Measurements from ENCODE around the gene ISCU. TPM values are rescaled to one million over a fixed set of nuclear protein-coding genes. Genes with fewer than 3 reads are reported as not detected.

ISCU gene
- total RNA-seq, 1 donor from 2014 or later: 48.4 TPM

DNA sequence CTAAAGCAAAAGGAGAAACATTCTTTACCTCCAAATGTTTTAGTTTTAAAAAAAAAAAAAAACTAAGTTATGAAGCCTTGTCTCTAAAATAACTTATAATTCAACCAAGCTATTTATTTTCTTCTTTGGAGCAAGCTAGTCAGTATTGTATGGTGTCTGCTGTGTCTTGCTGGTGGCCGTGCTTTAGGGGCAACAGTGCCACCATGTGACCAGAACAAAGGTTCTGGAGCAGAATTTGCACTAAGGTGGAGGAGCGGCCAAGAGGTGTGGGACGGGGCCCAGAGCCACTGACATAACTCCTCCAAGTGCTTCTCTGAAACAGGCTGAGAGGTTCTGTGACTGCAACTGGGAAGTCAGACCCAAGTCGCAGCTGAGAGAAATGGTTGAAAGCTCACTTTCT lies 42.8 kb upstream of the ISCU start:
- Mint-ChIP-seq H3K27me3 (ENCODE audit: unreplicated experiment) (peaks cover 3% of the 10 kb centered on the region), H3K4me1 (ENCODE audit: low read depth, unreplicated experiment) (no peaks in the 10 kb centered on the region), H3K36me3 (ENCODE audit: unreplicated experiment) (no peaks in the 10 kb centered on the region), H3K4me3 (ENCODE audit: unreplicated experiment) (no peak overlapping the region), H3K9me3 (ENCODE audit: unreplicated experiment) (peaks cover 3% of the 10 kb centered on the region), H3K27ac (ENCODE audit: unreplicated experiment) (no peak overlapping the region)
- no peak for DNase-seq
- TF ChIP-seq, protein P1, sequence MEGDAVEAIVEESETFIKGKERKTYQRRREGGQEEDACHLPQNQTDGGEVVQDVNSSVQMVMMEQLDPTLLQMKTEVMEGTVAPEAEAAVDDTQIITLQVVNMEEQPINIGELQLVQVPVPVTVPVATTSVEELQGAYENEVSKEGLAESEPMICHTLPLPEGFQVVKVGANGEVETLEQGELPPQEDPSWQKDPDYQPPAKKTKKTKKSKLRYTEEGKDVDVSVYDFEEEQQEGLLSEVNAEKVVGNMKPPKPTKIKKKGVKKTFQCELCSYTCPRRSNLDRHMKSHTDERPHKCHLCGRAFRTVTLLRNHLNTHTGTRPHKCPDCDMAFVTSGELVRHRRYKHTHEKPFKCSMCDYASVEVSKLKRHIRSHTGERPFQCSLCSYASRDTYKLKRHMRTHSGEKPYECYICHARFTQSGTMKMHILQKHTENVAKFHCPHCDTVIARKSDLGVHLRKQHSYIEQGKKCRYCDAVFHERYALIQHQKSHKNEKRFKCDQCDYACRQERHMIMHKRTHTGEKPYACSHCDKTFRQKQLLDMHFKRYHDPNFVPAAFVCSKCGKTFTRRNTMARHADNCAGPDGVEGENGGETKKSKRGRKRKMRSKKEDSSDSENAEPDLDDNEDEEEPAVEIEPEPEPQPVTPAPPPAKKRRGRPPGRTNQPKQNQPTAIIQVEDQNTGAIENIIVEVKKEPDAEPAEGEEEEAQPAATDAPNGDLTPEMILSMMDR (IDR thresholded peaks at IDR 0.05; ENCODE audit: partially characterized antibody, unreplicated experiment): no peak

DNA sequence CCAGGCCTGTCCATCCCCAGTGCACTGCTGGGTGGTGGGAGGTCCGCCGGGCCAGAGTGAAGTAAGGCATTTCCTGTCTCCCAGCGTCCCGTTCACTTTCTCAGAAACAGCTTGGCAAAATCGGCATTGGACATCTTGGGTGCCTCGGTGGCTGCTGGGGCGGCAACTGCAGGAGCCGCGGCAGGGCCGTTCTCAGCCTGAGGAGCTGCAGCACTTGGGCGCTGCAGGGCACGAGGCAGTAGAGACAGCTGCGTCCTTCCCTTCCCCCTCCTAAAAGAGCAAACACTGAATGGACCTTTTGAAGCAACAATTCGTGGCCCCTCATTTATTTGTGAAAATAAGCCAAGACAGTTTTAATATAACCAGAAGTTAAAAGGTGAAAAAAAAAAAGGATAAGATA lies 39.0 kb upstream of the ISCU start:
- no peak for DNase-seq
- H3K27ac Mint-ChIP-seq (ENCODE audit: unreplicated experiment): no peak overlapping the region
- H3K36me3 Mint-ChIP-seq (ENCODE audit: unreplicated experiment): peaks cover 4% of the 10 kb centered on the region
- H3K4me1 Mint-ChIP-seq (ENCODE audit: low read depth, unreplicated experiment): peaks cover 3% of the 10 kb centered on the region
- no peak overlapping the region for H3K4me3 Mint-ChIP-seq (ENCODE audit: unreplicated experiment)
- peaks cover 2% of the 10 kb centered on the region for H3K9me3 Mint-ChIP-seq (ENCODE audit: unreplicated experiment)
- TF ChIP-seq, protein P1 (IDR thresholded peaks at IDR 0.05; ENCODE audit: partially characterized antibody, unreplicated experiment): no peak
- H3K27me3 Mint-ChIP-seq (ENCODE audit: unreplicated experiment): no peaks in the 10 kb centered on the region

DNA sequence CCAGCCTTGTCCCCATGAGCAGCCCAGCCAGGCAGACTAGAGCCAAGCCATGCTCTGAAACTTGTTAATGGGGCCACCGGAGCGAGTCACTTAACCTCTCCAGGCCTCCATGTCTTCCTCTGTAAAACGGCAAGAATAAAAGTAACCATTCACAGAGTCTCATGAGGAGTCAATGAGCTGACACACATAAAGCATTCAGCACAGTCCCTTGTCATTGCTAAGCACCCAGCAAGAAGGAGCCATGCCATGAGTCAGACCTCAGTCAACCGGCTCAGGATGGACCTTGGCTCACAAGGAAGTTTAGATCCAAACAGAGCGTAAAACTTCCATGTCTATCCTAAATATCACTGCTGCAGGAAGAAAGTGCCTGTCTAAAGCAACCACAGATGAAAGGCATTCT lies 36.7 kb upstream of the ISCU start:
- Mint-ChIP-seq H3K27me3 (ENCODE audit: unreplicated experiment) (no peaks in the 10 kb centered on the region), H3K9me3 (ENCODE audit: unreplicated experiment) (peaks cover 2% of the 10 kb centered on the region), H3K4me3 (ENCODE audit: unreplicated experiment) (no peak overlapping the region), H3K27ac (ENCODE audit: unreplicated experiment) (no peak overlapping the region), H3K4me1 (ENCODE audit: low read depth, unreplicated experiment) (peaks cover 3% of the 10 kb centered on the region), H3K36me3 (ENCODE audit: unreplicated experiment) (peaks cover 4% of the 10 kb centered on the region)
- DNase-seq: no peak
- TF ChIP-seq, protein P1 (IDR thresholded peaks at IDR 0.05; ENCODE audit: partially characterized antibody, unreplicated experiment): no peak

DNA sequence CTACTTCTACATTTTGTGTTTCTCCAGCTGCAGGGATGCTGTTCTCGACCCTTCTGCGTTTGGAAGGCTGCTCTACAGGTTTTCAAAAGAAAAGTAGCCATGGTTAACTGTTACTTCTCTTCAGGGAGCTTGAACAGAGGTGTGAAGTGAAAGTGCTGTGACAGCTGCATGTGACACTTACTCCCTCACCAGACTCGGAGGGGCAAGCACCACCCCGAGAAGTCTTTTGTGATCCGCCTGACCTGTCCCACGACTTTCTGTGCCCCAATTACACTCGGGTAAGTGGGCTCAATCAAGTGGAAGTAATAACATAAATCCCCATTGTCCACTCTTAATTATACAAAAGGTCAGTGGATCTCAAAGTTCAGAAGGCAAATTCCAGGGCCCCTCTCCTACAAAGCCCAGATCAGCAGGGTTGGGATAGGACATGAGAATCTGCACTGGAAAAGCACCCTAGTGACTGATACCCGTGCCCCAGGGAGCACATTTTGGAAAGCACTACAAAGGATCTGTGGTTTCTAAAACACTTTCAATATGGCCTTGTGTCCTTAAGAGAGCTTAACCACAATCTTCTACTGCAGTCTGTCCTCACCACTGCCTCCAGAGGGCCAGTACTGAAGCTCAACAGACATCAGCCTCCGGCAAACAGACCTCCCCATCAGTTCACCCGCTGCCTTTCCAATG lies 35.8 kb upstream of the ISCU start:
- peaks cover 2% of the 10 kb centered on the region for H3K9me3 Mint-ChIP-seq (ENCODE audit: unreplicated experiment)
- H3K4me3 Mint-ChIP-seq (ENCODE audit: unreplicated experiment): no peak overlapping the region
- no peak overlapping the region for H3K27ac Mint-ChIP-seq (ENCODE audit: unreplicated experiment)
- no peaks in the 10 kb centered on the region for H3K27me3 Mint-ChIP-seq (ENCODE audit: unreplicated experiment)
- no peak for DNase-seq
- TF ChIP-seq, protein P1 (IDR thresholded peaks at IDR 0.05; ENCODE audit: partially characterized antibody, unreplicated experiment): no peak
- peaks cover 4% of the 10 kb centered on the region for H3K36me3 Mint-ChIP-seq (ENCODE audit: unreplicated experiment)
- H3K4me1 Mint-ChIP-seq (ENCODE audit: low read depth, unreplicated experiment): peaks cover 3% of the 10 kb centered on the region

DNA sequence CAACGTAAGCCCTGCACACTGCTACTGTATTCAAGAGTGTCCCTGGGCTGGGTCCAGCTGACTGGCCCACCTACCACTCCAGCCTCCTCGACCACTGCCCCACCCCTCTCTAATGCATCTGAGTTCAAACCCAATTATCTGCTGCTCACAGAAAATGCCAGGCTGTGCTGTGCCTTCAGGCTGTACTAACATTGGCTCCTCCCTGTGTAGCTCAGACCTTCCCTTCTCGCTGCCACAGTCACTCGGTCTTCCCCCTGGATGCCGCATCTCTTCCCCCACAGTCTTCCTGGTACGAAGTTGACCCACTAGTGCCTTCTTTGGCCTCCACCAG lies 35.3 kb upstream of the ISCU start:
- Mint-ChIP-seq H3K27me3 (ENCODE audit: unreplicated experiment) (no peaks in the 10 kb centered on the region), H3K9me3 (ENCODE audit: unreplicated experiment) (peaks cover 2% of the 10 kb centered on the region), H3K36me3 (ENCODE audit: unreplicated experiment) (peaks cover 4% of the 10 kb centered on the region), H3K27ac (ENCODE audit: unreplicated experiment) (peak overlapping the region; percentile 15), H3K4me3 (ENCODE audit: unreplicated experiment) (peak overlapping the region; percentile 25), H3K4me1 (ENCODE audit: low read depth, unreplicated experiment) (peaks cover 3% of the 10 kb centered on the region)
- TF ChIP-seq, protein P1 (IDR thresholded peaks at IDR 0.05; ENCODE audit: partially characterized antibody, unreplicated experiment): no peak
- DNase-seq: no peak

Data from glutamatergic neuron (in vitro differentiated cells).